H1 (cell line): ENCODE results near the gene ZHX3.

Source experiments
- EP300 ChIP-seq, 2 experiments: IDR thresholded peaks; 1 replicate in 1 of 2; 2 replicates in 1 of 2; pipeline ENCODE4 v1.6.1; 2011 to 2012; ENCODE audit warnings: low read depth in 2 of 2, low read length in 2 of 2, mild to moderate bottlenecking in 2 of 2, borderline replicate concordance in 1 of 2, inconsistent platforms in 1 of 2, moderate library complexity in 1 of 2
- EZH2 ChIP-seq: fragments of 200-600 bp; sonication (generic); IDR thresholded peaks from 2 replicates; pipeline ENCODE4 v1.7.1; 2012; ENCODE audit warnings: low read depth, mild to moderate bottlenecking, moderate library complexity, low read length, inconsistent platforms; ENCODE audit not compliant: severe bottlenecking
- GABPA ChIP-seq: IDR thresholded peaks from 2 replicates; pipeline ENCODE4 v1.6.1; 2011; ENCODE audit warnings: mild to moderate bottlenecking, low read length, moderate library complexity, borderline replicate concordance; ENCODE audit not compliant: insufficient read depth
- HDAC2 ChIP-seq, 2 experiments: fragments of 300-600 bp in 1 of 2; sonication (generic) in 1 of 2; IDR thresholded peaks; 2 replicates each; pipeline ENCODE4 v1.6.1; 2011 to 2012; ENCODE audit warnings: low read depth in 2 of 2, low read length in 2 of 2, mild to moderate bottlenecking in 2 of 2, moderate library complexity in 2 of 2, borderline replicate concordance in 1 of 2, inconsistent platforms in 1 of 2
- KDM5A ChIP-seq: fragments of 200-600 bp; IDR thresholded peaks from 2 replicates; pipeline ENCODE4 v1.7.1; 2012; ENCODE audit warnings: mild to moderate bottlenecking, low read length, inconsistent platforms, mixed read lengths
- NRF1 ChIP-seq: IDR thresholded peaks from 2 replicates; pipeline ENCODE4 v1.6.1; 2011; ENCODE audit warnings: mild to moderate bottlenecking, low read depth, low read length, improper control_type of control experiment
- POLR2A ChIP-seq, 2 experiments: IDR thresholded peaks; 1 replicate in 1 of 2; 2 replicates in 1 of 2; pipeline ENCODE4 v1.6.1; 2011; ENCODE audit warnings: low read depth in 2 of 2, low read length in 2 of 2, mild to moderate bottlenecking in 2 of 2; ENCODE audit errors: control extremely low read depth in 1 of 2
- POLR2AphosphoS5 ChIP-seq: IDR thresholded peaks from 2 replicates; pipeline ENCODE4 v1.6.1; 2011; ENCODE audit warnings: low read depth, low read length
- RAD21 ChIP-seq, 2 experiments: IDR thresholded peaks in 1 of 2; conservative IDR thresholded peaks in 1 of 2; 2 replicates each; pipeline ENCODE4 v1.6.1; 2011; ENCODE audit warnings: low read depth in 2 of 2, low read length in 2 of 2, improper control_type of control experiment in 1 of 2, inconsistent platforms in 1 of 2, mild to moderate bottlenecking in 1 of 2, moderate library complexity in 1 of 2
- RXRA ChIP-seq: IDR thresholded peaks from 2 replicates; pipeline ENCODE4 v1.6.1; 2011; ENCODE audit warnings: low read depth, mild to moderate bottlenecking, low read length, moderate library complexity; ENCODE audit not compliant: insufficient read depth
- TF ChIP-seq, protein P1 (sequence below), 3 experiments: IDR thresholded peaks; 1 replicate in 2 of 3; 2 replicates in 1 of 3; pipeline versions ENCODE4 v1.5.1 to v1.6.1; 2011; ENCODE audit warnings: low read length in 3 of 3, mild to moderate bottlenecking in 3 of 3, inconsistent platforms in 2 of 3, low read depth in 1 of 3, moderate library complexity in 1 of 3; ENCODE audit not compliant: insufficient read depth in 1 of 3; ENCODE audit errors: control extremely low read depth in 1 of 3
- TF ChIP-seq, protein P2 (sequence below): IDR thresholded peaks from 2 replicates; pipeline ENCODE4 v1.6.1; 2011; ENCODE audit warnings: low read length, improper control_type of control experiment

DNA sequence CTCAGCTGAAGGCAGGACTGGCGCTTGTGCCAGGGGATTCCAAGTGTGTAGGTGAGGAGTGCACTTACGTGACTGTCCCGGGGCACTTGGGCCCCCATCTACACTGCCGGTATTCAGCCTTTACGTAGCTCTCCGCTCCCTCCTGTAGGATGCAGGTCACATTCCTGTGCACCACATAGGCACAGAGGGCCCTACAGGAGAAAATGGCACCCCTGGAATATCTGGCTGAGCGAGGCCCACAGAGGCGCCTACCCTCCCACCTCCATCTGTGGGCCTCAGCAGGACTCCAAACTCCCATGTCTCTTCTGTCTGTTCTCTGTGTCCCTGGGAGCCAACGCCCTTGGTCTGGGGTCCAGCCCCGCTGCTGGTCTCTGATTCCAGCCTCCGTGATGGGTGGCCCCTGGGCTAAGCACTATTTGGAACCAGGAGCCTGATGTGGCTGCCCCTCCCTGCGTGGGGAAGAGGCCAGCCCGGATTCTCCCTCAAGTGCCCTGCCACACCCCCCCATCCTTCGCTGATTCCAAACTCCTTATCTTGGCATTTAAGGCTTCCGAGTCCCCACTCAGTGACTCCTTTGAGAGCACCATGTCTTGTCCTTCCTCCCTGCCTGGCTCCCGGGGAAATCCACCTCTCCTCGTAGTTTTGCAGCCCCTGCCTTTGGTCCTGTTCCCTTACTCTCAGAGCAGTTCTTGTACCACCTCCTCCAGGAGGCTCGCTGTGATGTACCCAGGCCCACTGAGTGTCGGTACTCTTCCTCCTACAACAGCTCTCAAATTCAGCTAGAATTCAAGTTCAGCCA lies 47.6 kb upstream of the ZHX3 start:
- TF ChIP-seq, protein P1, sequence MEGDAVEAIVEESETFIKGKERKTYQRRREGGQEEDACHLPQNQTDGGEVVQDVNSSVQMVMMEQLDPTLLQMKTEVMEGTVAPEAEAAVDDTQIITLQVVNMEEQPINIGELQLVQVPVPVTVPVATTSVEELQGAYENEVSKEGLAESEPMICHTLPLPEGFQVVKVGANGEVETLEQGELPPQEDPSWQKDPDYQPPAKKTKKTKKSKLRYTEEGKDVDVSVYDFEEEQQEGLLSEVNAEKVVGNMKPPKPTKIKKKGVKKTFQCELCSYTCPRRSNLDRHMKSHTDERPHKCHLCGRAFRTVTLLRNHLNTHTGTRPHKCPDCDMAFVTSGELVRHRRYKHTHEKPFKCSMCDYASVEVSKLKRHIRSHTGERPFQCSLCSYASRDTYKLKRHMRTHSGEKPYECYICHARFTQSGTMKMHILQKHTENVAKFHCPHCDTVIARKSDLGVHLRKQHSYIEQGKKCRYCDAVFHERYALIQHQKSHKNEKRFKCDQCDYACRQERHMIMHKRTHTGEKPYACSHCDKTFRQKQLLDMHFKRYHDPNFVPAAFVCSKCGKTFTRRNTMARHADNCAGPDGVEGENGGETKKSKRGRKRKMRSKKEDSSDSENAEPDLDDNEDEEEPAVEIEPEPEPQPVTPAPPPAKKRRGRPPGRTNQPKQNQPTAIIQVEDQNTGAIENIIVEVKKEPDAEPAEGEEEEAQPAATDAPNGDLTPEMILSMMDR (IDR thresholded peaks at IDR 0.05; ENCODE audit: control extremely low read depth in 1 of 3, insufficient read depth in 1 of 3, low read depth in 1 of 3, low read length in 3 of 3) = no peak
- no peak for TF ChIP-seq EZH2
- TF ChIP-seq POLR2AphosphoS5 = no peak
- no peak for TF ChIP-seq RXRA
- no peak for TF ChIP-seq RAD21 (IDR thresholded peaks at IDR 0.05 in 1 of 2, conservative IDR thresholded peaks at IDR 0.05 in 1 of 2; ENCODE audit: low read depth in 2 of 2, low read length in 2 of 2)
- TF ChIP-seq HDAC2 (IDR thresholded peaks at IDR 0.05; ENCODE audit: borderline replicate concordance in 1 of 2, low read depth in 2 of 2, low read length in 2 of 2) = no peak
- TF ChIP-seq EP300 (IDR thresholded peaks at IDR 0.05; ENCODE audit: borderline replicate concordance in 1 of 2, low read depth in 2 of 2, low read length in 2 of 2) = no peak
- no peak for TF ChIP-seq KDM5A
- TF ChIP-seq, protein P2, sequence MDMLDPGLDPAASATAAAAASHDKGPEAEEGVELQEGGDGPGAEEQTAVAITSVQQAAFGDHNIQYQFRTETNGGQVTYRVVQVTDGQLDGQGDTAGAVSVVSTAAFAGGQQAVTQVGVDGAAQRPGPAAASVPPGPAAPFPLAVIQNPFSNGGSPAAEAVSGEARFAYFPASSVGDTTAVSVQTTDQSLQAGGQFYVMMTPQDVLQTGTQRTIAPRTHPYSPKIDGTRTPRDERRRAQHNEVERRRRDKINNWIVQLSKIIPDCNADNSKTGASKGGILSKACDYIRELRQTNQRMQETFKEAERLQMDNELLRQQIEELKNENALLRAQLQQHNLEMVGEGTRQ = no peak
- TF ChIP-seq NRF1 = no peak
- no peak for TF ChIP-seq POLR2A (IDR thresholded peaks at IDR 0.05; ENCODE audit: control extremely low read depth in 1 of 2, low read depth in 2 of 2, low read length in 2 of 2)
- no peak for TF ChIP-seq GABPA
